Spleen (tissue), 7 donors: ENCODE data around the gene COL4A1.

Experiments used
- POLR2AphosphoS5 ChIP-seq, 3 donors: sonication (generic); formaldehyde crosslinking; IDR thresholded peaks; one replicate each; pipeline ENCODE4 v1.5.1; 2017; ENCODE audit warnings: antibody characterized with exemption in 3 of 3
- TF ChIP-seq, protein P1 (sequence below), 11 experiments: fragments of 200-600 bp in 7 of 11; fragments of 450-650 bp in 4 of 11; sonication (generic) in 4 of 11; IDR thresholded peaks in 8 of 11; conservative IDR thresholded peaks in 3 of 11; 1 replicate in 7 of 11; 2 replicates in 4 of 11; pipeline versions ENCODE4 v1.4.0 to v1.8.0; 2016 to 2021; ENCODE audit warnings: antibody characterized with exemption in 11 of 11, inconsistent platforms in 4 of 11, mild to moderate bottlenecking in 1 of 11
- donor health status: DM: no; HTN: no; CAD: no; lungs with moderate emphysema.
- donor health status: DM: no; HTN: no; CAD: no.
- donor health status: DM: no; HTN: no; CAD: no.

DNA sequence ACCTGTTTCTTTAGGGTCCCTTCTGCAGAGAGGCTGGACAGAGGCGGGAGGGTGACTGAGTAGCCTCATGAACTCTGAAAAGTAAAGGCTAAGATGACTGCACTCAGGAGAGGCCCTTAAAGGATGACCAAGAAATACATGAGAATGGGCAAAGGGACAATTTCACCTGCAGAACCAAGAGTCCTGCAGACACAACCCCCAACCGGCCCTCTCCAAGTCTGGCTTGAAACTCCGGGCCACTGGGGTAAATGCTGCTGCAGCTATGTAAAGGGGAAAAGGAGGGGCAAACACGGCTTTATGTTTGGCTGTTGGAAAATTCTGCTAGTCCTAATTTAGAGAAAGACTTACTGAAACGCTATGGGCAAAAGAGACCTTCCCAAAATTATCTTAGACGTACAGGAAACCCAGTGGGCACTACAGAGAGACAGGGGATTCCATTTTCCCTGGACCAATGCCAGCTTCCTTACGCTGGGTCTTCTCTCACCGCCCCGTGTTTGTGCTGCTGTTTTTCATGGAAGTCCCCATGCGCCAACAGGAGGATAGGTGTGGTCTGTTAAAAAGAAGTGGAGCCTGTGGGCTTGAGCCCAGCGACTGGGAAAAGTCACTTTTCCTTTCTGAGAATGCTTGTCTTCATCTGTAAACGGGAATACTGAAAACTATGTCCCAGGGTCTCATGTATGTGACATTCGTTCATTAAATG, 10.7 kb upstream of the COL4A1 start:
- TF ChIP-seq, protein P1, sequence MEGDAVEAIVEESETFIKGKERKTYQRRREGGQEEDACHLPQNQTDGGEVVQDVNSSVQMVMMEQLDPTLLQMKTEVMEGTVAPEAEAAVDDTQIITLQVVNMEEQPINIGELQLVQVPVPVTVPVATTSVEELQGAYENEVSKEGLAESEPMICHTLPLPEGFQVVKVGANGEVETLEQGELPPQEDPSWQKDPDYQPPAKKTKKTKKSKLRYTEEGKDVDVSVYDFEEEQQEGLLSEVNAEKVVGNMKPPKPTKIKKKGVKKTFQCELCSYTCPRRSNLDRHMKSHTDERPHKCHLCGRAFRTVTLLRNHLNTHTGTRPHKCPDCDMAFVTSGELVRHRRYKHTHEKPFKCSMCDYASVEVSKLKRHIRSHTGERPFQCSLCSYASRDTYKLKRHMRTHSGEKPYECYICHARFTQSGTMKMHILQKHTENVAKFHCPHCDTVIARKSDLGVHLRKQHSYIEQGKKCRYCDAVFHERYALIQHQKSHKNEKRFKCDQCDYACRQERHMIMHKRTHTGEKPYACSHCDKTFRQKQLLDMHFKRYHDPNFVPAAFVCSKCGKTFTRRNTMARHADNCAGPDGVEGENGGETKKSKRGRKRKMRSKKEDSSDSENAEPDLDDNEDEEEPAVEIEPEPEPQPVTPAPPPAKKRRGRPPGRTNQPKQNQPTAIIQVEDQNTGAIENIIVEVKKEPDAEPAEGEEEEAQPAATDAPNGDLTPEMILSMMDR (IDR thresholded peaks at IDR 0.05 in 8 of 11, conservative IDR thresholded peaks at IDR 0.05 in 3 of 11) = no peak
- peak in 1 of 3 donors; percentile 27 for TF ChIP-seq POLR2AphosphoS5 (IDR thresholded peaks at IDR 0.05)
